Activated T-helper 9 cell treated with anti-CD3 and anti-CD28 coated beads, Interleukin-2, amount 50 U/mL, for 16 hours (primary cell): ENCODE data around the gene HLA-DPA1.
"Not testable (repeated sequence)": the region's sequence is repeated elsewhere in the genome, so short reads cannot be mapped to it uniquely, and the experiment has no call there.

Experiments
- DNase-seq: peaks from one replicate; pipeline ENCODE4 v3.0.0-alpha.2; 2020; ENCODE audit warnings: low read depth

The HLA-DPA1 gene

GRCh38 chr6:33073431-33073871 lies at the start of gene HLA-DPA1:
TSS of gene HLA-DPA1 (minus strand) at chr6:33073649.
- peak; percentile 3 for DNase-seq

GRCh38 chr6:33123181-33123580 lies 49.7 kb upstream of the HLA-DPA1 start:
- no peak for DNase-seq

GRCh38 chr6:33120001-33120400 lies 46.6 kb upstream of the HLA-DPA1 start:
- no peak for DNase-seq

- DNase-seq, result no peak
Measured at GRCh38 chr6:33118525-33119123, 45.2 kb upstream of the HLA-DPA1 start.

- no peak for DNase-seq
Measured at GRCh38 chr6:33117811-33118277, 44.4 kb upstream of the HLA-DPA1 start.

GRCh38 chr6:33116841-33117711 lies 43.6 kb upstream of the HLA-DPA1 start:
- no peak for DNase-seq

GRCh38 chr6:33116417-33116816 lies 43.0 kb upstream of the HLA-DPA1 start:
- DNase-seq, result no peak

- no peak for DNase-seq
Measured at GRCh38 chr6:33114406-33114805, 41.0 kb upstream of the HLA-DPA1 start.

GRCh38 chr6:33113755-33114154 lies 40.3 kb upstream of the HLA-DPA1 start:
- DNase-seq, result no peak

GRCh38 chr6:33112148-33112547 lies 38.7 kb upstream of the HLA-DPA1 start:
- DNase-seq, result no peak

GRCh38 chr6:33108307-33108706 lies 34.9 kb upstream of the HLA-DPA1 start:
- DNase-seq, result no peak

GRCh38 chr6:33107641-33108040 lies 34.2 kb upstream of the HLA-DPA1 start:
- no peak for DNase-seq

GRCh38 chr6:33105916-33106871 lies 32.7 kb upstream of the HLA-DPA1 start:
- no peak for DNase-seq

- DNase-seq, result no peak
Measured at GRCh38 chr6:33105386-33105785, 31.9 kb upstream of the HLA-DPA1 start.

GRCh38 chr6:33104887-33105286 lies 31.4 kb upstream of the HLA-DPA1 start:
- no peak for DNase-seq

GRCh38 chr6:33103776-33104175 lies 30.3 kb upstream of the HLA-DPA1 start:
- no peak for DNase-seq

GRCh38 chr6:33101121-33101737 lies 27.8 kb upstream of the HLA-DPA1 start:
- not testable (repeated sequence) for DNase-seq

GRCh38 chr6:33095681-33096080 lies 22.2 kb upstream of the HLA-DPA1 start:
- no peak for DNase-seq

- no peak for DNase-seq
Measured at GRCh38 chr6:33093855-33094254, 20.4 kb upstream of the HLA-DPA1 start.

GRCh38 chr6:33092385-33092784 lies 18.9 kb upstream of the HLA-DPA1 start:
- no peak for DNase-seq

- peak; percentile 33 for DNase-seq
Measured at GRCh38 chr6:33091957-33092356, 18.5 kb upstream of the HLA-DPA1 start.
